Adrenal gland (tissue), 5 donors: Measurements from ENCODE around the gene JAZF1.

Experiments
- POLR2A ChIP-seq, 2 donors: fragments of 450-650 bp; IDR thresholded peaks; one replicate each; pipeline ENCODE4 v1.6.1; 2017; ENCODE audit warnings: antibody characterized with exemption in 2 of 2, mild to moderate bottlenecking in 2 of 2, moderate library complexity in 1 of 2
- TF ChIP-seq, protein P1 (sequence below), 6 experiments: fragments of 450-650 bp in 4 of 6; fragments of 200-600 bp in 2 of 6; sonication (generic) in 1 of 6; IDR thresholded peaks; 1 replicate in 5 of 6; 2 replicates in 1 of 6; pipeline versions ENCODE4 v1.5.1 to v1.8.0; 2016 to 2021; ENCODE audit warnings: antibody characterized with exemption in 6 of 6, mild to moderate bottlenecking in 2 of 6, moderate library complexity in 1 of 6
- donor health status: DM: no; HTN: no; CAD: no.

DNA sequence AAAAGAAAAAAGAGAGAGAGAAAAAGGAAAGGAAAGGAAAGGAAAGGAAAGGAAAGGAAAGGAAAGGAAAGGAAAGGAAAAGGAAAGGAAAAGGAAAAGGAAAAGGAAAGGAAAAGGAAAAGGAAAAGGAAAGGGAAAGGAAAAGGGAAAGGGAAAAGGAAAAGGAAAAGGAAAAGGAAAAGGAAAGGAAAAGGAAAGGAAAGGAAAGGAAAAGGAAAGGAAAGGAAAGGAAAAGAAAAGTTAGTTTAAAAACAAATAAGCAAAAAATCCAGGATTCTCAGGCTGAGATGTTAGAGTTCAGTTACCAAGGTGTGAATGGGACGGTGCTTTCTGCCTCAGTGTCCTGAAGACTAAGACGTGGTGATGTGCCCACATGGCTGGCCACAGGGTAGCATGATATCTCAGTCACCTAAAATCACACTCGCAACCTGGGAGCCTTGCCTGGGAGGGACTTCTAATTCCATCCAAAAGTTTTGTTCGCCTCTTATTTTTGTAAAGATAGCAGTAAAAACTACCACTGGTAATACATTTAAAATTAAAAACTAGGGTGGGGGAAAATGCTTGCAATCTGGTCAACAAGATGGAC, 70.1 kb downstream of the JAZF1 start:
- TF ChIP-seq, protein P1, sequence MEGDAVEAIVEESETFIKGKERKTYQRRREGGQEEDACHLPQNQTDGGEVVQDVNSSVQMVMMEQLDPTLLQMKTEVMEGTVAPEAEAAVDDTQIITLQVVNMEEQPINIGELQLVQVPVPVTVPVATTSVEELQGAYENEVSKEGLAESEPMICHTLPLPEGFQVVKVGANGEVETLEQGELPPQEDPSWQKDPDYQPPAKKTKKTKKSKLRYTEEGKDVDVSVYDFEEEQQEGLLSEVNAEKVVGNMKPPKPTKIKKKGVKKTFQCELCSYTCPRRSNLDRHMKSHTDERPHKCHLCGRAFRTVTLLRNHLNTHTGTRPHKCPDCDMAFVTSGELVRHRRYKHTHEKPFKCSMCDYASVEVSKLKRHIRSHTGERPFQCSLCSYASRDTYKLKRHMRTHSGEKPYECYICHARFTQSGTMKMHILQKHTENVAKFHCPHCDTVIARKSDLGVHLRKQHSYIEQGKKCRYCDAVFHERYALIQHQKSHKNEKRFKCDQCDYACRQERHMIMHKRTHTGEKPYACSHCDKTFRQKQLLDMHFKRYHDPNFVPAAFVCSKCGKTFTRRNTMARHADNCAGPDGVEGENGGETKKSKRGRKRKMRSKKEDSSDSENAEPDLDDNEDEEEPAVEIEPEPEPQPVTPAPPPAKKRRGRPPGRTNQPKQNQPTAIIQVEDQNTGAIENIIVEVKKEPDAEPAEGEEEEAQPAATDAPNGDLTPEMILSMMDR (IDR thresholded peaks at IDR 0.05), result no peak
- no peak for TF ChIP-seq POLR2A (IDR thresholded peaks at IDR 0.05)
